HPDE6-E6E7 (cell line): ENCODE results near the gene UNC119.

ENCODE experiments used
- DNase-seq: peaks from one replicate; pipeline ENCODE4 v3.0.0; 2011; ENCODE audit warnings: missing footprints; ENCODE audit errors: extremely low spot score

Gene UNC119

DNA sequence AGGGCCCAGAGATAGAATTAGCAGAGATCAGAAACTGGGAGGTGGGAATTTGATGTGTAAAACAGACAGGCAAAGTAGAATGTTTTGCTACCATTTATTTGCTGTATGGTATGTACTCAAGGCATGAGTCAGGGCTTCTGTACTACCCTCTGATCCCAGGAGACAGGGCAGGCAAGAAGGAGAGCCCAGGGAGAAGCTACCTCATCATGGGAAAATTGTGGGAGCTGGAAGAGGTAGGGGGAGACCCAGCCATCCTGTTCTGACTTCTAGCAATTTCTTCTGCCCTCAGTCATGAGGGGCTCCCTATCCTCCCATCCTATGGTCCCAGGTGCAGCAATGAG lies 20.6 kb upstream of the UNC119 start:
- no peak for DNase-seq

DNA sequence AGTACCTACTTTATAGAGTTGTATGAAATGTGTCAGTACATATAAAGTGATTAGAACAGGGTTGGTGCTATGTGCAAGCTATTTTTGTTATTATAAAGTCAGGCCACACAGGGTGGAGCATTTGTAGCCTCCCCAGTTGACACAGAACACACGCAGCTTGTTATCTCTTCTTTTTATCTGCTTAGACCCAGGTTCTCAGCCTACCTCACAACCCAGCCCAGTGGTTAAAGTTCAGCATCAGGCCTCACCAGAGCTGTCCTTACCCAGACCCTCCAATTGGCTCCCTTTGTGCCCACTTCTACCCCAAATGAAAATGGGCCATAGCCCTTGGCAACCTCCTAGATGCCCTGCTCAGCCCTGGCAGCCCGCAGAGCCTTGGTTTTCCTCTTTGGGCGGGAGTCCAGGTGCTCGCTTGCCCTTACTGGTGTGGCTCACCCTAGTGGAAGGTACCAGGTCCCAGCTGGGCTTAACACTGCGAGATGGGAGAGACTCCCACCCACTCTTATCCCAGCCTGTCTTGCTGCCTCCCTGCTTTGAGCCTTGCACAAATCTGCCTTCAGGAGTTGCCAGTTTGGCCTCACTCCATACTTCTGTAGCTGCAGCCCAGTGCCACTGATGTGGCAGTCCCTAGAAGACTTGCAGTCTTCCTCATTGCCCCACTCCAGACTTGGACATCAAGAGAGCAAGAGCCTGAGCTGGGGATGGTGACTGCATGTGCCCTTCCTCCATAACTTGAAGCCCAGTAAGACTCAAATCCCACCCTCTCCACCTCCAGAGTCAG lies 20.0 kb upstream of the UNC119 start:
- no peak for DNase-seq

DNA sequence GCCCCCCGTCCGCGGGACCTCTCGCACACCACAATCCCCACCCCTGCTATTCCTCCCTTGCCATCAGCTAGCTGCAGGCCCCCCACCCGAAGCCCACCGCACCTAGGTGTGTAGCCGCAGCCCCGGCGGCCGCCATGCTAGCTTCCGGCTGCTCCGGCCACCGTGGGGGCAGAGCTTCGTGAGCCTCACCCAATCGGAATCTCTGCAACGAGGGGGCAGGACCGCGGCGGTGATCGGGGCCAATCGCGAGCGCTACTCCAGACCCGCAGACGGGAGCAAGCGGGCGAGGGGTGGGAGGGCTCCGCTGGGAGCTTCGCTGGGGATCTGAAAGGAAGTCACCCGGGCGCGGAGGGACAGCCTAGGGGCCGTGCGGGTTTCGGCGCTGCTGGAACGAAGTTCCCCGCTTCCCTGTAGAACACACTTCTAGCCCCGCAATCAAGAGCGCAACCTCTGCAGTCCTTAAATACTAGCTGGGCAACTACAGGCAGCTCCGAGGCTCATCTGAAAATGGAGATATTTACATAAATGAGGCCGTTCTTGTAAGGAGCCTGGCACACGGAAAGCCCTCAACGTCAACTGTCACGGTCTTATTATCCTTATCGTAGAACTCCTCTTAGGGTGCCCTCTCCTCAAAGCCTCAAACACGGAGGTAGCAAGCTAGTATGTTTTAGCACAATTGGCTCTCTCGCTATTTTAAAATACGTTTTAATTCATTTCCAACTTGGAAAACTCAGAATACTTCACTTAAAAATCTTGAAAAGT lies 19.1 kb upstream of the UNC119 start, which contains the start of gene PIGS:
Gene PIGS (minus strand): TSS at position 164 of the 762 bp plus-strand sequence. CDS start 28 bp downstream, at position 136.
- DNase-seq = peak; percentile 98

DNA sequence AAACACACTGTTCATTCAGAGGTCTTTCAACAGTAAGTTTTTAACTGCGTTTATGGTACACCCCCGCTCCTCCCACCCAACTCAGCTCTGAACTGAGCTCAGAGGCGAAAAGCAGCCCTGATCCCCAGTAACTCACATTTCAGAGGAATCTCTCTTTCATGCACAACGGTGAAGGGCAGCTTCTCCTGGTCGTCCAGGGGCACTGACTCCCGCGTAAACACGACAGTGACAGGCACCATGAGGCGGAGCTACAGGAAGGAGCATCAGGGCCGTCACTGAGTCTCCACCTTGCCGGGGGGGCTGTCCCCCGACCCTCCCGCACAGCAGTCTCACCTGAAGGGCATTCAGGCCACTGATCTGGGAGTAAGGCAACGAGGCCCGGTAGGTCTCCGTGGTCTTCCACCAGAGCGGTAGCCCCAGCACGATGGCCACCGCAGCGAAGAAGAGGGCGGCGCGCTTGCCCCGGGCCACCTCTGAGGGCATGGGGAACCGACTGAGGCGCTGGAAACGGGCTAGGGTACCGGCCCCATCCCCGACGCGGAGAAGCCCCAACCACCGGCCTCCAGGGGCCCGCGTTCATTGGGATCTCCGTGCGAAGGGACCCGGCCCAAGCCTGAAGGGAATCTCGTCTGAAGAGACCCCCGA lies 18.4 kb upstream of the UNC119 start:
- no peak for DNase-seq

DNA sequence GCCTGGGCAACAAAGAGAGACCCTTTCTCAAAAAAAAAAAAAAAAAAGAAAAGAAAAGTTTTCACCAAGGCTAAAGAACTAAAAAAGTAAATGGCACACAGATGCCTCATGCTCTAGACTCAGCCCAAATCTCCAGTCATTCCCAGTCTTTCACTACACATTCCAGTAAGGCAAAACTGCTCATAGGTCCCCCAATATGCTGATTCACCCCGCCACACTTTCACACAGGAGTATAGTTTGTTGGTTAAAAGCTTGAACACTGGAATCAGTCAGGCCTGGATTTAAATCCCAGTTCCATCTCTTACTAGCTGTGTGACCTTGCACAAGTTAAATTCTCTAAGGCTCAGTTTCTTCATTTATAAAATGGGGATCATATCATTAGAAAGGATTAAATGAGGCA lies 17.0 kb upstream of the UNC119 start:
- no peak for DNase-seq

DNA sequence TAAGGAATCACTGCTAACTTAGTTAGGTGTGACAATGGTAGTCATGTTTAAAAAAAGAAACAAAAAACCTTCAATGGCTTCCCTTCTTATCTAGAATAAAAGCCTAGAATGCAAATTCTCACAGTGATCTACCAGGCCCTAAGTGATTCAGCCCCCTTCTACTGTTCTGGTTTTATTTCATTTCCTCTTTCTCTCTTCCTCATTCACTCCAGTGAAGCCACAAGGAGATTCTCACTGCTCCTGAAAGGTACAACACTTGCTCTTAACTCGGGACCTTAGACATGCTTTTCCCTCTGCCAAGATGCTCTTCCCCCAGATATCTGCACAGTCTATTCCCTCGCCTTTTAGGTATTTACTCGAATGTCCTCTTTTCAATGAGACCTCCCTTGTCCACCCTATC lies 15.2 kb upstream of the UNC119 start:
- no peak for DNase-seq

DNA sequence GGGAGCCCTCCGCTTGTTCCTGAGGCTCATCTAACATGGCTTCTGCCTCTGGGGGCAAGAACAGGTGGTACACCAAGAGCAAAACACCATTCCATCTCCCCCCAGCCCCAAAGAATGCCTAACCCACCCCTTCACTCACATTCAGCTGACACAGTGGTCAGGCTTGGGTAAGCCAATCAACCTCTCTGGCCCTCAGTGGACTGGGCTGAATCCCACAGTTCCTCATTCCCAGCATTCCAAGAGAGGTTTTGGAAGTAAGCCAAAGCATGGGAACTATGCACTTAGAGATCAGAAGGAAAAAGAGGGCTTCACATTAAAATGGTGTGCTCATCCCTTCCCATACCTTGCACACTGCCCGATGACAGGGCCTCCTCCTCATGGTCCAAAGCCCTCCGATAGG lies 11.1 kb upstream of the UNC119 start:
- DNase-seq = no peak

DNA sequence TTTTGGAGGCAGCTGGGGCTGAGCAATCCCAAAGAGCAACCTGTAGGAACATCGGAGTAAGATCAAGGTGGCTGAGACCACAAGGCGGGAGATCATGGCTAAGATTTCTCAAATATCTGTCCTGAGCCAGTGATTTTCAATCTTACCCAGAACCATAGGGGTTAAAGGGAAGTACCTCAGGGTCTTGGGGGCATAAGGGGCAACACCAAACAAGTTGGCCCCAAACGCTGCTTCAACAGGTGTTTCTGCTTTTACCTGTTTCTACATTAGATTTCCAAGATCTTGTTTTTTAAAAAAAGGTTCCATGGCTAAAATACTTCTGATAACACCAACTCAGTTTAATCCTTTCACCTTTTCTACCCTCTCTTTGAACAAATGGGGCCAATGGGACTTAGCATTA lies 2.6 kb upstream of the UNC119 start:
- DNase-seq = no peak

DNA sequence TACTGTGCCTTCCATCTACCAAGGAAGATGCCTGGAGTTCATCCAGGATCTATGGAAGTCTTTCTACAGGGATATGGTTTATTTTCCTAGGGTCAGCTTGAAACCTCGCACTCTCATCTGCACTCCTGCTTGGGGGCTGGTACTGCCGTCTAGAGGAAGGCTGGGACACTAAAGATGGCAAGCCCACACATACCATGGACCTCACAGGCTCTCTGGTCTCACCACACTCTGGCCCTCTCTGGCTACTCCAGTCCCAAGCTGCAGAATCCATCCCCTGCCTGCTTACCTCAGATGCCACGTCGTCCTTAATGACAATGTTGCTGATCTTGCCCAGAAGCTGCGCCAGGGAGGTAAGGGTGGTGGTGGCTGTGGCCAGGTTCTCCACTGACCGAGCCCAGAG lies 2.1 kb upstream of the UNC119 start:
- DNase-seq = no peak

DNA sequence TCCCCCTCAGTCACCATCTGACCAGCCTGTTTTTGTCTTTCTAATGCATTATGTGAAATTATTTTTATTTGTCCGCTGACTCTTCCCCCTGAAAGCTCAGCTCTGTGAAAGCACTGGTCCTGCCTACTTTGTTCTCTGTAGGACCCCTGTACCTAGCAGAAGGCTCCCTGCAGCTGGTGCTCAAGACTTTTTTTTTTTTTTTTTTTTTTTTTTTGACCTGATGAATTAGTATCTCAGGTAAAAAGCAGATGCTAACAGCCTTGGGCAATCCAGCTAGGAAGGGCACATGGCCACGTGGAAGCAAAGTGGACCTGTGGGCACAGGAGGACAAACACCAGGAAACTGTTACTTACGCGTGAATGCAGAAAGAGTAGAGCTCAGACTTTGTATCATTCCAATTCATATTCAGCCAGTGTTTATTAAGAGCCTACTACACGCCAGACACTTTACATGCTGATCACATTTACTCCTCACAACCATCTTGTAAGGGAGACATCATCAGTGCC lies 629 bp upstream of the UNC119 start:
- DNase-seq = no peak

DNA sequence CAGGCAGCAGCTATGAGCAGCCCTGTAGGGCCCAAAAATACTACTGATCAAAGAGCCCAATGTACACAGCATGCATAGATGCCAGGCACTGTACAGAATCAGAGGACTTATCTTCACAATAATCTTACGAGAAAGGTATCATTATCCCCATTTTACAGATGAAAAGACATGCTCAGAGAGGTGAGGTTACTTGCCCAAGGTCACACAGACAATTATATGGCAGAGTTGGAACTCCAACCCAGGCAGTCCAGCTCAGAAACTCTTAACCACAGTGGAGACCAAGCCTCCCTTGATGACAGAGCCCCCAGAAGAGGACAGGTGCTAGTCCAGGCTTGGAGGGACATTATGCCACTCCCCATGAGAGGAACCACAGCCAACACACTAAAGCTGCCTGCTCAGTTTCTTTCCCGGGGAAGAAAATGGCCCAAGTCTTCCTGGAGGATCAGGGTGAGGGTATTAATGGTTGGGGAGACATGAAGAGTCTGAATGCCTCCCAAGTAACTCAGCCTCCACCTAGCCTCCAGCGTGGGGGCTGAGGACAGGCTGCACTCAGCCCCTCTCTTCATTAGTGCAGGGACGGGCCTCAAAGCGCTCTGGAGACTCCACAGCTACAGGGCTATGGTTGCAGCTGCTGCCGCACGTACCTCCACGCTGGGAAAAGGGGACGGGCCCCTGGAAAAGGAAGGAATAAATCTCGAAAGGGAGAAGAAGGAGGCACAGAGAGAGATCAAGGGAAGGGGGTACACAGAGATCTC lies 826 bp downstream of the UNC119 start:
- DNase-seq = peak; percentile 32

DNA sequence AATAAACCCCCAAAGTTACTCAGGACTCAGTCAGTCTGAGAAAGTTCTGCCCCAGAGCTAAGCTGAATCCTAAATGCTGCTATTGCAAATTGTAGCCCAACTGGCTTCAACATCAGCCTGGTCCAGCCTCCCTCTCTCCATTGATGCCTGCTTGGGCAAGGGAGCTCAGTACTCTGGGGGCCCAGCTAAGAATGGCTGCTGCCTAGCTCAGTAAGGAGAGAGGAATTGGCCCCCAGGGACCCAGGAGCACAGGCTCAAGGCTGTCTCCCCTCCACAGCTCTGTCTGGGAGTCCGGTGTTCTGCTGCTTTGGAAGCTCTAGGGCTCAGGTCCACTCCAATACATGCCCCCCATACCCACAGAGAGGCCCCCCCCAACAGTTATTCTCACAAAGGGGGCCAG lies 1.6 kb downstream of the UNC119 start:
- DNase-seq = no peak

DNA sequence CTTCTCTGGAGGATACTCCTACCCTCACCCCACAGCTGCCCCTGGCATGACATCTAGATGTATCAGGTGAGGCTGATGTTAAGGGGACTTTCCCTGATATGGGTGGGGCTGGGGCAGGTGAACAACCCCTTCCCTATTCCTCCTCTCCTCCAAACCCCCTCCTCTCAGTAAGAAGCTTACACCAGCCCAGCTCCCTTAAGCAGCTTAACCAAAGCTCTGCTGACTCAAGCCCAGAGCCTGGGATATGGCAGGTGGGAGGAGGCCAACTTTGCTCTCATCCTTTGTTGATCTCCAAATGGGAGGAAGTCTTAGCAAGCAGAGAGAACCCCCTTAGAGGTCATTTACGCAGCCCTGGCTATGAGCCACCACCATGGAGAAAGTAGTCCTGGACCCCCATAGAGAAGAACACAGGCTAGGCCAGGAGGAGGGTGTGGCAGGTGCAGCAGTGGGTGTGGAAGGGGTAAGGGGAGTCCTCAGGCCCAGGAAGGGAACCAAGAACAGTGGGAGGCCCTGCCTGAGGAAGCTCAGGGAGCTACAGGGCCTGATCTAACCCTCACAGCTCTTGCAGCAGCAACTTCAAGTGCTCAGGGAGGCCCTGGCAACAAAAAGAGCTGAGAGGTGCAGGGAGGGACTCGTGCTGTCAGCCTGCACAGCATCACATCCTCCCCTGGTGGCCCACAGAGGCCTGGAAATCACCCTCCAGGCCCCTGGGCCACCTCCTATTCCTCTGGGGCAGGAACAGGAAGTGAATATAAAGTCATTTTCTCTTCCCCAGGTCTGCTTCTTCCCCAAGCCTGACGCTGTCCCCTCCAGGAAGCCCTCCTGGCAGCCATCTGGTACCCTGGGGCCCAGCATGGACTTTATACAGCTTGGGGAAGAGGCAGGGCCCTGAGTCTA lies 2.9 kb downstream of the UNC119 start:
- DNase-seq = no peak

DNA sequence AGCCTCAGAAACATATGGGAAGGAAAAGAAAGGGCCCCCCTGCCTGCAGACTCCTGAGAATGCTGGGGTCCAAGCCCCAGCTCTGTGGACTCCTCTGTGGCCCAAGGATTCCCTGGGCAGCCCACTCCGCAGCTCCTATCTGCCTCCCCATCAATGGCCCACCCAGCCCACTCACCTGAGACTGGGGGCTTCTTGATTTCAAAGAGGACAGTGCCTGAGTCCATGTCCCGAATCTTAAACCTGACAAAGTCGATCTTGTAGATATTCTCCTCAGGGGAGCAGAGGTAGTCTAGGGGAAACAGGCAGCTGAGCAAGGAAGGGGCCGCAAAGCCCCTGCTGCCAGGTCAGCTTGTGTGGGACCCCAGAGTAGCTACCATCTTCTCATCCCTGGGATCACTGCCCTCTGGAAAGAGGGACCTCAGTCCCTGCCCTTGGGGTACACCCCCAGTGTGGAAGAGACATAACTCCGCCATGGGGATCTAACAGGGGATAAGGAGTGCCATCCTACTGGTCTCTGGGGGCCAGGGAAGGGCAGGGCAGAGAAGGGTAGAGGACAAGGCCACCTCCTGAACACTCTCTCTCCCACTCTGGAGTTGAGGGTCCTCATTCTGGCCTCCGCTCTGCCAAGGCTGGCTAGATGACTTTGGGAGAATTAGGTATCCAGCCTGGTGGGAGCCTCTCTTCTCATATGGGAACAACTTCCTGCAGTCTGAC lies 3.9 kb downstream of the UNC119 start:
- DNase-seq = no peak

DNA sequence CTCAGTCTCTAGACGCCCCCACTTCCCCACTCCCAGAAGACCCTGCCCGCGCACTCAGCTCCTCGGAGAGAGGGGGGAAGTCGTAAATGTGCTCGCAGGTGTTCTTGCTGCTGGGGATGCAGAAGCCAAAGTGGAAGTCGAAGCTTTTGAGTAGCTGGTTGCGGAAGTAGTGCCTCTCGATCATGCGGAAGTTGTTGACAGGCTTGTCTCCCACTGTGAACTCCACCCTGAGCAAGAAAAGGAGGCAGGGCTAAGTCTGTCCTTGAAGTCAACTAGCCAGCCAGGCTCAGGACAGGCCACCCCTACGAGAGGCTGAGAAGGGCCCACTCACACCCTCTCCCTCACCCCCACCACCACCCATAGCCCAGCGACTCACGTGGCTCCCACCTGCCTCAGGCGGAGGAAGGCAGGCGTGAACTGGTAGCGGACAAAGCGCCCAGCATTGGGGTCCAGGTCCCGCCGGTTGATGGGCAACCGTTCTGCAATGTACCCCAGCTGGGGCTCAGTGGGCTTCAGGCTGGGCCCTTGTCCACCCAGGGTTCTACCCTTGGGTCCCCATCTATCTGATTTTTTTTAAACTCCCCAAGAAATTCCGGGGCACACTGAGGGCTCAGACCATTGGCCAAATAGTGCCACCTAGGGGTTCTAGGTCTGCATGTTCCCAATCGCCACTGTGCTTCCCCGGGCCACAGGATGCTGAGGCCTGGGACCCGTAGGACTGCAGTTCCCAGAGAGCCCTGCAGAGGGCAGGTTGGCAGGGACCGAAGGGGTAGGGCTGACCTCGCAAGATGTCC lies 4.6 kb downstream of the UNC119 start:
- peak; percentile 74 for DNase-seq

DNA sequence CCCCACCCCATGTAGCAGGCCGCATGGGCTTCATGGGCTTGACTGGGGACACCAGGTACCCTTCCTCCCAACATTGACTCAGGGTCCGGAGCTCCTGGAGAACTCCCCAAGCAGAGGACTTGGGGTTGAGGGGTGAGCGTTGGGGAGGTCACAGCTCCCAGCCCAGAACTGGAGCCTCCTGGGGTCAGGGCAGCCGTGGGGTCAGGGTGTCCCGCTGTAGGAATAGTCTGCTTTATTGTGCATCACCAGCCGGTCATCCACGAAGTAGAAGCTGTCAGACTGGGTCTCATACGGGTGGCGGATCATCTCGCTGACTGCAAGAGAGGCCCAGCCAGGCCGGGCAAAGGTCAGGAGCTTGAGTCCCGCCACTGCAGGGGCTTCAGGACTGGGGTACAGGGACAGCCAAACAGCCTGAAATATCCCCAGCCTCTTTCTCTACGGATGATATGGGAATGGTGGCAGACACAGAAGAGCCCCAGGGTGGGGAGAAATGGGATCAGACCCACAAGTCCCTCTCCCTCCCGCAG lies 5.3 kb downstream of the UNC119 start:
- no peak for DNase-seq

DNA sequence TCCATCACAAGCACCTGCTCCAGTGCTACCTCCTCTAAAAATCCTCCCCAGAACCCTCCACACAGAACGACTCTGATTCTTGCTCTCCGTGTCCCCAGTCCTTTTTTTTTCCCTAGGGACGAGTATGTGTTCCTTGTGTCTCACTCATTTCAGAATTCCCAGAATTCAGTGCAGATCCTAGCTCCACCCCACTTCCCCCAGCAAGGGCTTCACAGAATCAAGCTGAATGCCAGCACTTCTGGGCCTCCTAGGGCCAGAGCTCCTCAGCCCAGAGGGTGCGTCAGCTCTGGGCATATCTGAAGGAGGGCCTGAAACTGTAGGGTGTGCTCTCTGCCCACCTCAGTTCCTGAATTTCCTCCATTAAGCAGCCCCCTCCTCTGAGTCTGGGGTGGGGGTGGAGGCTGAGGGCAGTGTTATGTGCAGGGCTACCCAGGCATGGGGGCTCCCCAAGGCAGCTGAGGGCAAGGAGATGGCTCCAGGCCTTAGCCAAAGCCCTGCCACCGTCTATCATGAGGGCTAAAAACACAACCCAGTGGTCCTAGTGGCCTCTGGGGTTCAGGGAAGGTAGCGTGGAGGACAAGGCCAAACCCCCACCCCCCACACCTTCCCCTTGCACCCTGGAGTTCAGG lies 6.5 kb downstream of the UNC119 start:
- no peak for DNase-seq

DNA sequence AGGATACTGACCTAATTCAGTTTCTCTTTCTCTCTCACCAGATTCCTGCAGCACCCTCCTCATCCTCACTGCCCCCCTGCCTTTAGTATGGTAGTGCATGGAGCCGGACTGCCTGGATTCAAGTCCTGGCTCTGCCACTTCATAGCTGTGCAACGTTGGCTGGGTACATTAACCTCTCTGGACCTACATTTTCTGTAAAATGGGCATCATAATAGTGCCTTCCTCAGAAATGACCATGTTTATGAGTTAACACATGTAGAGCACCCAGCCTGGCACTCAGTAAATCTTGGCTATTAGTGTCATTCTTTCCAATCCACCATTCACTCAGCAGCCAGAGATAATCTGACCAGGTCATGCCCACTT lies 7.3 kb downstream of the UNC119 start:
- DNase-seq = no peak
